PFSK-1 (cell line): ENCODE measurements around the gene ADAMTS2.

Experiments
- FOXP2 ChIP-seq: optimal IDR thresholded peaks from 2 replicates; pipeline ENCODE3; 2011; ENCODE audit warnings: borderline replicate concordance, control low read depth, inconsistent platforms; ENCODE audit not compliant: insufficient read depth; ENCODE audit errors: extremely low read length, extremely low read depth
- POLR2AphosphoS5 ChIP-seq: IDR thresholded peaks from 2 replicates; pipeline ENCODE4 v1.6.1; 2012; ENCODE audit warnings: low read depth, mild to moderate bottlenecking, control low read depth, low read length, moderate library complexity
- REST ChIP-seq, 2 experiments: IDR thresholded peaks; 2 replicates each; pipeline versions ENCODE4 v1.6.1 to v1.8.0; 2011 to 2012; ENCODE audit warnings: low read depth in 2 of 2, low read length in 2 of 2, control low read depth in 1 of 2, inconsistent platforms in 1 of 2, mild to moderate bottlenecking in 1 of 2, moderate library complexity in 1 of 2; ENCODE audit not compliant: insufficient read depth in 1 of 2
- SIN3A ChIP-seq: IDR thresholded peaks from 2 replicates; pipeline ENCODE4 v1.6.1; 2012; ENCODE audit warnings: mild to moderate bottlenecking, low read length, moderate library complexity, borderline replicate concordance; ENCODE audit not compliant: insufficient read depth
- TAF1 ChIP-seq: IDR thresholded peaks from 2 replicates; pipeline ENCODE4 v1.6.1; 2012; ENCODE audit warnings: low read length, control low read depth, borderline replicate concordance; ENCODE audit not compliant: insufficient read depth

GRCh38 chr5:179206366-179206765 lies 138.9 kb downstream of the ADAMTS2 start:
- TF ChIP-seq POLR2AphosphoS5: no peak
- no peak for TF ChIP-seq REST (IDR thresholded peaks at IDR 0.05; ENCODE audit: insufficient read depth in 1 of 2, low read depth in 2 of 2, low read length in 2 of 2)
- TF ChIP-seq SIN3A: no peak
- no peak for TF ChIP-seq TAF1
- TF ChIP-seq FOXP2: no peak
